Liver (tissue), 9 donors: ENCODE measurements around the gene KCNK17. TPM values are rescaled to one million over a fixed set of nuclear protein-coding genes. Genes with fewer than 3 reads are reported as not detected.

ENCODE experiments used
- DNase-seq: peaks from one replicate; pipeline ENCODE4 v3.0.0-alpha.2; 2017; ENCODE audit warnings: low spot score
- H3K27ac ChIP-seq, 2 donors: one replicate each; pipeline ENCODE4 v1.7.0; 2013; ENCODE audit warnings: inconsistent platforms in 2 of 2, low read length in 2 of 2, control low read depth in 1 of 2, low read depth in 1 of 2, mild to moderate bottlenecking in 1 of 2
- H3K27me3 ChIP-seq, 4 donors: one replicate each; pipeline versions ENCODE4 v1.6.1 to v1.7.0; 2013; ENCODE audit warnings: low read length in 3 of 4, inconsistent platforms in 1 of 4, mild to moderate bottlenecking in 1 of 4, moderate library complexity in 1 of 4; ENCODE audit not compliant: control insufficient read depth in 4 of 4, insufficient read depth in 4 of 4
- H3K36me3 ChIP-seq, 4 donors: one replicate each; pipeline versions ENCODE4 v1.6.1 to v1.7.0; 2013; ENCODE audit warnings: low read length in 3 of 4, mild to moderate bottlenecking in 3 of 4, low read depth in 1 of 4, moderate library complexity in 1 of 4; ENCODE audit not compliant: control insufficient read depth in 4 of 4, insufficient read depth in 3 of 4
- H3K4me1 ChIP-seq, 4 donors: one replicate each; pipeline versions ENCODE4 v1.6.1 to v1.7.0; 2013; ENCODE audit warnings: low read length in 3 of 4, mild to moderate bottlenecking in 3 of 4, moderate library complexity in 1 of 4; ENCODE audit not compliant: control insufficient read depth in 4 of 4, insufficient read depth in 4 of 4
- H3K4me3 ChIP-seq, 3 donors: one replicate each; pipeline versions ENCODE4 v1.6.1 to v1.7.0; 2013; ENCODE audit warnings: low read length in 3 of 3, control low read depth in 1 of 3, low read depth in 1 of 3, mild to moderate bottlenecking in 1 of 3
- H3K9ac ChIP-seq, 2 donors: one replicate each; pipeline ENCODE4 v1.7.0; 2013; ENCODE audit warnings: low read length in 2 of 2, mild to moderate bottlenecking in 2 of 2, moderate library complexity in 2 of 2, control low read depth in 1 of 2, low read depth in 1 of 2
- H3K9me3 ChIP-seq, 4 donors: one replicate each; pipeline versions ENCODE4 v1.6.1 to v1.7.0; 2013; ENCODE audit warnings: low read length in 3 of 4; ENCODE audit not compliant: control insufficient read depth in 4 of 4
- ATF3 ChIP-seq: IDR thresholded peaks from 2 replicates; pipeline ENCODE4 v1.6.1; 2016; ENCODE audit warnings: antibody characterized with exemption
- CTCF ChIP-seq: fragments of 150-350 bp; IDR thresholded peaks from 2 replicates; pipeline ENCODE4 v1.5.1; 2017; ENCODE audit warnings: improper control_type of control experiment, low read depth, low read length; ENCODE audit not compliant: missing input control
- EGR1 ChIP-seq, 2 donors: IDR thresholded peaks; 2 replicates each; pipeline ENCODE4 v1.6.1; 2016 to 2018; ENCODE audit warnings: antibody characterized with exemption in 2 of 2, low read depth in 2 of 2
- FOXA1 ChIP-seq: IDR thresholded peaks from 2 replicates; pipeline ENCODE4 v1.6.1; 2016; ENCODE audit warnings: antibody characterized with exemption
- FOXA2 ChIP-seq: IDR thresholded peaks from 2 replicates; pipeline ENCODE4 v1.6.1; 2016; ENCODE audit warnings: antibody characterized with exemption
- GABPA ChIP-seq, 2 donors: IDR thresholded peaks in 1 of 2; conservative IDR thresholded peaks in 1 of 2; 2 replicates each; pipeline ENCODE4 v1.6.1; 2016; ENCODE audit warnings: antibody characterized with exemption in 2 of 2, mild to moderate bottlenecking in 1 of 2, moderate library complexity in 1 of 2
- HNF4A ChIP-seq, 2 donors: conservative IDR thresholded peaks; 2 replicates each; pipeline ENCODE4 v1.6.1; 2016; ENCODE audit warnings: antibody characterized with exemption in 2 of 2, mild to moderate bottlenecking in 2 of 2
- HNF4G ChIP-seq: IDR thresholded peaks from 2 replicates; pipeline ENCODE4 v1.6.1; 2016; ENCODE audit warnings: antibody characterized with exemption
- JUND ChIP-seq, 2 donors: IDR thresholded peaks; 2 replicates each; pipeline ENCODE4 v1.6.1; 2016; ENCODE audit warnings: antibody characterized with exemption in 2 of 2
- MAX ChIP-seq: IDR thresholded peaks from 2 replicates; pipeline ENCODE4 v1.6.1; 2016; ENCODE audit warnings: antibody characterized with exemption
- NR2F2 ChIP-seq: IDR thresholded peaks from 2 replicates; pipeline ENCODE4 v1.6.1; 2016; ENCODE audit warnings: antibody characterized with exemption
- RAD21 ChIP-seq, 2 donors: IDR thresholded peaks; 2 replicates each; pipeline ENCODE4 v1.6.1; 2016; ENCODE audit warnings: antibody characterized with exemption in 2 of 2, mild to moderate bottlenecking in 2 of 2
- REST ChIP-seq: IDR thresholded peaks from 2 replicates; pipeline ENCODE4 v1.6.1; 2016; ENCODE audit warnings: antibody characterized with exemption, mild to moderate bottlenecking
- RXRA ChIP-seq, 2 donors: IDR thresholded peaks; 2 replicates each; pipeline ENCODE4 v1.6.1; 2017 to 2018; ENCODE audit warnings: antibody characterized with exemption in 2 of 2, mild to moderate bottlenecking in 1 of 2
- SP1 ChIP-seq: IDR thresholded peaks from 2 replicates; pipeline ENCODE4 v1.6.1; 2018; ENCODE audit warnings: antibody characterized with exemption, mild to moderate bottlenecking
- TAF1 ChIP-seq: conservative IDR thresholded peaks from 2 replicates; pipeline ENCODE4 v1.6.1; 2016; ENCODE audit warnings: antibody characterized with exemption, mild to moderate bottlenecking
- YY1 ChIP-seq: IDR thresholded peaks from 2 replicates; pipeline ENCODE4 v1.6.1; 2016; ENCODE audit warnings: antibody characterized with exemption, mild to moderate bottlenecking
- ZBTB33 ChIP-seq: IDR thresholded peaks from 2 replicates; pipeline ENCODE4 v1.6.1; 2016; ENCODE audit warnings: antibody characterized with exemption
- WGBS: extraction: QIAGEN DNeasy Blood & Tissue Kit; methylation state at CpG from one replicate; pipeline ENCODE4 v1.1.7; 2013; 5-methylcytosine and 5-hydroxymethylcytosine counted together
- polyA plus RNA-seq, 2 donors: library from polyadenylated mRNA; stranded (reverse) in 1 of 2; unstranded in 1 of 2; fragments of 200-250 nt in 1 of 2; fragments of >200 nt in 1 of 2; fragmentation: Nextera tagmentation in 1 of 2; extraction: Ambion mirVana in 1 of 2; gene quantifications; one replicate each; pipeline versions ENCODE4 v1.2.1 to v1.2.3, GENCODE V29; 2013 to 2015
- total RNA-seq, 2 donors: library from RNA; depleted of rRNA; stranded (reverse); fragments of >200 nt; gene quantifications; one replicate each; pipeline ENCODE4 v1.2.3, GENCODE V29; 2014
- donor health status: healthy.
- donor health status: healthy.
- donor health status: healthy.
- donor health status: healthy.
- donor health status: healthy.

KCNK17 gene
- total and polyA plus RNA-seq, 4 donors, result 0.19 to 1.9 (median 0.49) TPM

DNA sequence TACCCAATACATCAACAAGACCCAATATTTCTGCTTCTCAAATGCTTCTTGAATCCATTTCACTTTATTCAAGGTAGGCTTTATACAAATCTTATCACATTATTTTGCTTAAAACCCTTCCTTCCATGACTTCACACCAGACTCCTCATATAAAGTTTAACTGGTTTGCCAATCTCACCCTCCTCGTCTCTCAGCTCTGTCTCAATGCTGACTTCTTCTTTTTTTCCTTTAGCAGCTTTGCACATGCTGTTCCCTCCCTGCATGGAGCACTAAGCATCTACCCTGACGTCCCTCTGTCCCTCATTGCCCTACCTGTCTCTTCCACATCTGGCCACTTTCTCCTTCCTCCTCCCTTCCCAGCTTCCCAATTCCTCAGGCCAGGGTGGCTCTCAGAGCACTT, 31.4 kb downstream of the KCNK17 start (continued):
- TF ChIP-seq REST, result no peak
- TF ChIP-seq MAX, result no peak
- TF ChIP-seq SP1, result no peak
- TF ChIP-seq RXRA (IDR thresholded peaks at IDR 0.05), result no peak

DNA sequence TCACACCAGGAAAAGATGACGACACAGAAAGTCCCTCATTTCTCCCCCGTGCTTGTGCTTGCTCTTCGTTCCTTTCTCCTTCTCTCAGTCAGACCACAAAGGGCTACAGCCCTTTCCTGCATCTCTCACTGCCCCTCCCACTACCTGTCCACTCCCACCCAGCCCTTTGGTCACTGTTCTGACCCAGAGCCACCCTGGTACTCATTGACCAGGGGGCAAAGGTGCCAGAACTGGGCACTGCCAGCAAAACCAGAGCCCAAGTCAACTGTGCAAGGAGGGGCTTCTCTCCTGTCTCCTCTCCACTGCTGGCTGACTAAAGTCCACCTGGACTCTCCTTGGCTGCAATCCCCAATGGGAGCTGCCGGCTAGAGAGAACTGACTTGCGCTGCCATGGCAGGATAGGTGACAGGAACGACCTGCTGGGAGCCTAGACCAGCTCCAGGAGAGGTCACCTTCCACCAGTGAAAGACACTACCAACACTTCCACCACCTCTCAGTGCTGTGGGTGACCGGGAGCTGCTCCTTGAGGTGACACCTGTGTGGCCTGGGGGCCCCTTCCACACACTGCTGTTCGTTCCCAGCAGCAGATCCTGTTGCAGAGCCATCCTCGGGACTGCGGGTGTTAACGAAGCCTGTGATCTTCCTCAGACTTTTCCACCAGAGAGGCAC, 32.8 kb downstream of the KCNK17 start:
- H3K27me3 ChIP-seq, result no peaks in the 10 kb centered on the region
- peaks cover 21 to 47% (median 30%) of the 10 kb centered on the region in 4 donors for H3K4me1 ChIP-seq
- WGBS, result 41% methylated on average over 11 of the region's 11 CpGs
- H3K27ac ChIP-seq, result peak overlapping the region; percentile 88 to 94
- DNase-seq, result no peak
- H3K9ac ChIP-seq, result no peak overlapping the region
- no peaks in the 10 kb centered on the region for H3K36me3 ChIP-seq
- no peak overlapping the region for H3K4me3 ChIP-seq
- H3K9me3 ChIP-seq, result no peaks in the 10 kb centered on the region
- TF ChIP-seq SP1 (peak; percentile 100), EGR1 (IDR thresholded peaks at IDR 0.05; ENCODE audit: low read depth in 2 of 2) (peak in 1 of 2 donors; percentile 71), RAD21 (IDR thresholded peaks at IDR 0.05) (peak; percentile 59 to 72), MAX (peak; percentile 97), RXRA (IDR thresholded peaks at IDR 0.05) (peak; percentile 99), HNF4G (peak; percentile 99), REST (peak; percentile 86), ATF3 (peak; percentile 70), NR2F2 (peak; percentile 94), TAF1 (no peak), CTCF (no peak), JUND (IDR thresholded peaks at IDR 0.05) (peak; percentile 88 to 95), FOXA1 (peak; percentile 83), GABPA (IDR thresholded peaks at IDR 0.05 in 1 of 2, conservative IDR thresholded peaks at IDR 0.05 in 1 of 2) (peak in 1 of 2 donors; percentile 68), FOXA2 (peak; percentile 68), ZBTB33 (peak; percentile 87), YY1 (peak; percentile 87), HNF4A (conservative IDR thresholded peaks at IDR 0.05) (peak; percentile 100)
